Neural cell (in vitro differentiated cells): Measurements from ENCODE around the gene TIMELESS.
"Not testable (repeated sequence)": the region's sequence is repeated elsewhere in the genome, so short reads cannot be mapped to it uniquely, and the experiment has no call there.

Experiments
- CTCF ChIP-seq: fragments of 450-650 bp; IDR thresholded peaks from 2 replicates; pipeline ENCODE4 v1.5.1; 2014; ENCODE audit warnings: antibody characterized with exemption, mild to moderate bottlenecking, moderate library complexity; ENCODE audit not compliant: poor library complexity, severe bottlenecking
- EP300 ChIP-seq: fragments of 450-650 bp; conservative IDR thresholded peaks from 2 replicates; pipeline ENCODE4 v1.6.1; 2014; ENCODE audit warnings: antibody characterized with exemption, mild to moderate bottlenecking, moderate library complexity; ENCODE audit not compliant: poor library complexity, severe bottlenecking
- EZH2 ChIP-seq: fragments of 200-600, 300-800 bp; shearing (Covaris generic), sonication (generic); IDR thresholded peaks from 2 replicates; pipeline ENCODE4 v1.6.1; 2014; ENCODE audit warnings: antibody characterized with exemption, low read length, borderline replicate concordance, mild to moderate bottlenecking; ENCODE audit not compliant: insufficient read depth, poor library complexity, severe bottlenecking
- MXI1 ChIP-seq: fragments of 450-650 bp; conservative IDR thresholded peaks from 2 replicates; pipeline ENCODE4 v1.6.1; 2014; ENCODE audit warnings: antibody characterized with exemption, mild to moderate bottlenecking; ENCODE audit not compliant: poor library complexity, severe bottlenecking
- POLR2AphosphoS5 ChIP-seq: IDR thresholded peaks from 2 replicates; pipeline ENCODE4 v1.6.1; 2012
- RAD21 ChIP-seq: fragments of 450-650 bp; conservative IDR thresholded peaks from 2 replicates; pipeline ENCODE4 v1.6.1; 2014; ENCODE audit warnings: antibody characterized with exemption, mild to moderate bottlenecking, moderate library complexity
- TAF1 ChIP-seq: IDR thresholded peaks from 2 replicates; pipeline ENCODE4 v1.6.1; 2012; ENCODE audit warnings: low read depth
- TF ChIP-seq, protein P1 (sequence below): IDR thresholded peaks from 2 replicates; pipeline ENCODE4 v1.6.1; 2012; ENCODE audit warnings: borderline replicate concordance

DNA sequence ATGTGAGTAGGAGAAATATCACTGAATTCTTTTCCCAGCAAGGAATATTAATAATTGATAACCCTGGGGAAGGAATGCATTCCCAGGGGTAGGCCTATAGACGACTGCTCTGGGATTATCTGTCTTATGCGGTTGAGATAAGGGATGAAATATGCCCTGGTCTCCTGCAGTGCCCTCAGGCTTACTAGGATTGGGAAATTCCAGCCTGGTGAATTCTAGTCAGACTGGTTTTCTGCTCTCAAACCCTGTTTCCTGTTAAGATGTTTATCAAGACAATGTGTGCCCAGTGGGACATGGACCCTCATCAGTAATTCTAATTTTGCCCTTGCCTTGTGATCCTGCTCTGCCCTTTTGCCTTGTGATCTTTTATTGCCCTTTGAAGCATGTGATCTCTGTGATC is 6.0 kb downstream of the TIMELESS start:
- TF ChIP-seq CTCF, RAD21, EZH2, EP300, POLR2AphosphoS5, MXI1, TAF1: not testable (repeated sequence)
- TF ChIP-seq, protein P1, sequence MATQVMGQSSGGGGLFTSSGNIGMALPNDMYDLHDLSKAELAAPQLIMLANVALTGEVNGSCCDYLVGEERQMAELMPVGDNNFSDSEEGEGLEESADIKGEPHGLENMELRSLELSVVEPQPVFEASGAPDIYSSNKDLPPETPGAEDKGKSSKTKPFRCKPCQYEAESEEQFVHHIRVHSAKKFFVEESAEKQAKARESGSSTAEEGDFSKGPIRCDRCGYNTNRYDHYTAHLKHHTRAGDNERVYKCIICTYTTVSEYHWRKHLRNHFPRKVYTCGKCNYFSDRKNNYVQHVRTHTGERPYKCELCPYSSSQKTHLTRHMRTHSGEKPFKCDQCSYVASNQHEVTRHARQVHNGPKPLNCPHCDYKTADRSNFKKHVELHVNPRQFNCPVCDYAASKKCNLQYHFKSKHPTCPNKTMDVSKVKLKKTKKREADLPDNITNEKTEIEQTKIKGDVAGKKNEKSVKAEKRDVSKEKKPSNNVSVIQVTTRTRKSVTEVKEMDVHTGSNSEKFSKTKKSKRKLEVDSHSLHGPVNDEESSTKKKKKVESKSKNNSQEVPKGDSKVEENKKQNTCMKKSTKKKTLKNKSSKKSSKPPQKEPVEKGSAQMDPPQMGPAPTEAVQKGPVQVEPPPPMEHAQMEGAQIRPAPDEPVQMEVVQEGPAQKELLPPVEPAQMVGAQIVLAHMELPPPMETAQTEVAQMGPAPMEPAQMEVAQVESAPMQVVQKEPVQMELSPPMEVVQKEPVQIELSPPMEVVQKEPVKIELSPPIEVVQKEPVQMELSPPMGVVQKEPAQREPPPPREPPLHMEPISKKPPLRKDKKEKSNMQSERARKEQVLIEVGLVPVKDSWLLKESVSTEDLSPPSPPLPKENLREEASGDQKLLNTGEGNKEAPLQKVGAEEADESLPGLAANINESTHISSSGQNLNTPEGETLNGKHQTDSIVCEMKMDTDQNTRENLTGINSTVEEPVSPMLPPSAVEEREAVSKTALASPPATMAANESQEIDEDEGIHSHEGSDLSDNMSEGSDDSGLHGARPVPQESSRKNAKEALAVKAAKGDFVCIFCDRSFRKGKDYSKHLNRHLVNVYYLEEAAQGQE: not testable (repeated sequence)
